K562 (cell line): ENCODE data around the gene MAP3K6. TPM values are rescaled to one million over a fixed set of nuclear protein-coding genes. Genes with fewer than 3 reads are reported as not detected.

ENCODE experiments used
- HNRNPH1 ChIP-seq: fragments of 200-400 bp; formaldehyde crosslinking; optimal IDR thresholded peaks from 2 replicates; pipeline ENCODE3; 2017; ENCODE audit warnings: low read depth, mild to moderate bottlenecking, low read length, moderate library complexity
- MGA ChIP-seq: fragments of 450-650 bp; IDR thresholded peaks from 2 replicates; pipeline ENCODE4 v1.6.1; 2016; ENCODE audit warnings: mild to moderate bottlenecking, moderate library complexity
- SMAD3 ChIP-seq: fragments of 450-650 bp; formaldehyde crosslinking; conservative IDR thresholded peaks from 2 replicates; pipeline ENCODE4 v1.4.0; 2020; ENCODE audit warnings: mild to moderate bottlenecking
- TCFL5 ChIP-seq: fragments of 250-450 bp; sonication (Bioruptor Pico); conservative IDR thresholded peaks from 2 replicates; pipeline ENCODE4 v1.6.1; 2021; ENCODE audit warnings: mild to moderate bottlenecking, moderate library complexity, matching md5 sums
- ZNF124 ChIP-seq: sonication (generic); formaldehyde crosslinking; IDR thresholded peaks from 2 replicates; pipeline ENCODE4 v1.8.1; 2022; ENCODE audit warnings: missing genetic modification reagents
- polyA plus RNA-seq, 8 experiments: library from polyadenylated mRNA; depleted of rRNA in 4 of 8; stranded (reverse) in 5 of 8; unstranded in 3 of 8; fragments of >200 nt; fragmentation: Nextera tagmentation in 2 of 8; fragmentation: Illumina TruSeq in 1 of 8; extraction: Ambion mirVana in 2 of 8; extraction: Trizol in 1 of 8; gene quantifications; 2 replicates each; pipeline versions ENCODE4 v1.2.1 to v1.2.3, GENCODE V29; 2011 to 2014; ENCODE audit warnings: inconsistent platforms in 1 of 8, missing spikeins in 1 of 8
- total RNA-seq, 7 experiments: library from RNA; depleted of rRNA in 6 of 7; stranded (reverse); fragments of >200 nt in 6 of 7; fragmentation: Illumina TruSeq in 2 of 7; extraction: Trizol in 2 of 7; gene quantifications; 2 replicates each; pipeline versions ENCODE4 v1.2.1 to v1.2.3, GENCODE V29; 2011 to 2021; ENCODE audit warnings: low replicate concordance in 1 of 7
- TF ChIP-seq, protein P1 (sequence below): fragments of 250-450 bp; sonication (Bioruptor Pico); IDR thresholded peaks from 2 replicates; pipeline ENCODE4 v1.5.0; 2021; ENCODE audit warnings: mild to moderate bottlenecking, borderline replicate concordance
- TF ChIP-seq, protein P2 (sequence below): fragments of 450-650 bp; formaldehyde crosslinking; IDR thresholded peaks from 2 replicates; pipeline ENCODE4 v1.4.0; 2020; ENCODE audit warnings: mild to moderate bottlenecking, moderate library complexity
- TF ChIP-seq, protein P3 (sequence below): IDR thresholded peaks from 2 replicates; pipeline ENCODE4 v1.6.1; 2011; ENCODE audit warnings: borderline replicate concordance, low read depth, mild to moderate bottlenecking, moderate library complexity, low read length; ENCODE audit not compliant: insufficient read depth, poor library complexity, severe bottlenecking

Gene MAP3K6
- total and polyA plus RNA-seq, 9 of the 15 experiments (the other 6 are each of a cell fraction or from before 2014, with no cell fraction given): 0.99 to 21.9 (median 7.0) TPM

GRCh38 chr1:27350663-27351540 is 15.9 kb downstream of the MAP3K6 start (continued):
- TF ChIP-seq MGA (peak; percentile 79), SMAD3 (no peak), HNRNPH1 (no peak), ZNF124 (no peak), TCFL5 (CRISPR knock-in tag) (no peak)
- TF ChIP-seq, protein P1, sequence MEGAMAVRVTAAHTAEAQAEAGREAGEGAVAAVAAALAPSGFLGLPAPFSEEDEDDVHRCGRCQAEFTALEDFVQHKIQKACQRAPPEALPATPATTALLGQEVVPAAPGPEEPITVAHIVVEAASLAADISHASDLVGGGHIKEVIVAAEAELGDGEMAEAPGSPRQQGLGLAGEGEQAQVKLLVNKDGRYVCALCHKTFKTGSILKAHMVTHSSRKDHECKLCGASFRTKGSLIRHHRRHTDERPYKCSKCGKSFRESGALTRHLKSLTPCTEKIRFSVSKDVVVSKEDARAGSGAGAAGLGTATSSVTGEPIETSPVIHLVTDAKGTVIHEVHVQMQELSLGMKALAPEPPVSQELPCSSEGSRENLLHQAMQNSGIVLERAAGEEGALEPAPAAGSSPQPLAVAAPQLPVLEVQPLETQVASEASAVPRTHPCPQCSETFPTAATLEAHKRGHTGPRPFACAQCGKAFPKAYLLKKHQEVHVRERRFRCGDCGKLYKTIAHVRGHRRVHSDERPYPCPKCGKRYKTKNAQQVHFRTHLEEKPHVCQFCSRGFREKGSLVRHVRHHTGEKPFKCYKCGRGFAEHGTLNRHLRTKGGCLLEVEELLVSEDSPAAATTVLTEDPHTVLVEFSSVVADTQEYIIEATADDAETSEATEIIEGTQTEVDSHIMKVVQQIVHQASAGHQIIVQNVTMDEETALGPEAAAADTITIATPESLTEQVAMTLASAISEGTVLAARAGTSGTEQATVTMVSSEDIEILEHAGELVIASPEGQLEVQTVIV (CRISPR knock-in tag): no peak
- TF ChIP-seq, protein P2, sequence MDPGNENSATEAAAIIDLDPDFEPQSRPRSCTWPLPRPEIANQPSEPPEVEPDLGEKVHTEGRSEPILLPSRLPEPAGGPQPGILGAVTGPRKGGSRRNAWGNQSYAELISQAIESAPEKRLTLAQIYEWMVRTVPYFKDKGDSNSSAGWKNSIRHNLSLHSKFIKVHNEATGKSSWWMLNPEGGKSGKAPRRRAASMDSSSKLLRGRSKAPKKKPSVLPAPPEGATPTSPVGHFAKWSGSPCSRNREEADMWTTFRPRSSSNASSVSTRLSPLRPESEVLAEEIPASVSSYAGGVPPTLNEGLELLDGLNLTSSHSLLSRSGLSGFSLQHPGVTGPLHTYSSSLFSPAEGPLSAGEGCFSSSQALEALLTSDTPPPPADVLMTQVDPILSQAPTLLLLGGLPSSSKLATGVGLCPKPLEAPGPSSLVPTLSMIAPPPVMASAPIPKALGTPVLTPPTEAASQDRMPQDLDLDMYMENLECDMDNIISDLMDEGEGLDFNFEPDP (CRISPR knock-in tag): no peak
- TF ChIP-seq, protein P3, sequence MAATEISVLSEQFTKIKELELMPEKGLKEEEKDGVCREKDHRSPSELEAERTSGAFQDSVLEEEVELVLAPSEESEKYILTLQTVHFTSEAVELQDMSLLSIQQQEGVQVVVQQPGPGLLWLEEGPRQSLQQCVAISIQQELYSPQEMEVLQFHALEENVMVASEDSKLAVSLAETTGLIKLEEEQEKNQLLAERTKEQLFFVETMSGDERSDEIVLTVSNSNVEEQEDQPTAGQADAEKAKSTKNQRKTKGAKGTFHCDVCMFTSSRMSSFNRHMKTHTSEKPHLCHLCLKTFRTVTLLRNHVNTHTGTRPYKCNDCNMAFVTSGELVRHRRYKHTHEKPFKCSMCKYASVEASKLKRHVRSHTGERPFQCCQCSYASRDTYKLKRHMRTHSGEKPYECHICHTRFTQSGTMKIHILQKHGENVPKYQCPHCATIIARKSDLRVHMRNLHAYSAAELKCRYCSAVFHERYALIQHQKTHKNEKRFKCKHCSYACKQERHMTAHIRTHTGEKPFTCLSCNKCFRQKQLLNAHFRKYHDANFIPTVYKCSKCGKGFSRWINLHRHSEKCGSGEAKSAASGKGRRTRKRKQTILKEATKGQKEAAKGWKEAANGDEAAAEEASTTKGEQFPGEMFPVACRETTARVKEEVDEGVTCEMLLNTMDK: peak; percentile 26
